Hematopoietic multipotent progenitor cell treated with erythropoietin and hydrocortisone succinate and interleukin-3 and kit ligand, for 15 days (in vitro differentiated cells): Measurements from ENCODE around the gene AQR.
"Not testable (repeated sequence)": the region's sequence is repeated elsewhere in the genome, so short reads cannot be mapped to it uniquely, and the experiment has no call there.

ENCODE experiments used
- DNase-seq: peaks from one replicate; pipeline ENCODE4 v3.0.0-alpha.2; 2015; ENCODE audit warnings: low spot score

The AQR gene

DNA sequence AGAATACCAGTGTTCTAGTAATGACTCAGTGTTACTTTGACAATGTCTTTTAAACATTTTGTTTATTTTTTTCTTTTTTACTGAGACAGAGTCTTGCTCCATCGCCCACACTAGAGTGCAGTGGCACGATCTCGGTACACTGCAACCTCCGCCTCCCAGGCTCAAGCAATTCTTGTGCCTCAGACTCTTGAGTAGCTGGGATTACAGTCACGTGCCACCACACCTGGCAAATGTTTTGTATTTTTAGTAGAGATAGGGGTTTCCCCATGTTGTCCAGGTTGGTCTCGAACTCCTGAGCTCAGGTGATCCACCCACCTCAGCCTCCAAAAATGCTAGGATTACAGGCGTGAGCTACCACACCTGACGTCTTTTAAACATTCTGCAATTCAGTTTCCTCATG is 15.7 kb downstream of the AQR start:
- no peak for DNase-seq

DNA sequence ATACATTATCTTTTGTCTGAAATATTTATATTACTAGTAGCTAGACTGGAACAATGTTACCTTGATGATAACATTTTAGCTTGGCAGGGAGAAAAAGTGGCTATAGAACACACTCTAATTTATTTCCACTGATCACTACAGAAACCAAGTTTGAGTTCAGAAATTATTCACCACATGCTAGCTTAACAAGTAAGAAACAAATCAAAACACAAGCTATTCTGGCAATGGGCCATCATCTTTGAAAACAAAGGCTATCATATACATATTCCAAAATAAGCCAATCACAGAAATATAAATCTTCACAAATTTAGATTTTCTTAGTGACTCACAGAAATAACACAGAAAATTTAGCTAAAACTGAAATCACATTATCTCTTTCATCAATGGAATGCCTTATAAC is 17.1 kb downstream of the AQR start:
- DNase-seq = no peak

- DNase-seq = no peak
Measured at GRCh38 chr15:34951993-34952392, 17.5 kb downstream of the AQR start.

GRCh38 chr15:34944936-34945335 is 24.6 kb downstream of the AQR start:
- DNase-seq = no peak

GRCh38 chr15:34943711-34944110 is 25.8 kb downstream of the AQR start:
- DNase-seq = no peak

DNA sequence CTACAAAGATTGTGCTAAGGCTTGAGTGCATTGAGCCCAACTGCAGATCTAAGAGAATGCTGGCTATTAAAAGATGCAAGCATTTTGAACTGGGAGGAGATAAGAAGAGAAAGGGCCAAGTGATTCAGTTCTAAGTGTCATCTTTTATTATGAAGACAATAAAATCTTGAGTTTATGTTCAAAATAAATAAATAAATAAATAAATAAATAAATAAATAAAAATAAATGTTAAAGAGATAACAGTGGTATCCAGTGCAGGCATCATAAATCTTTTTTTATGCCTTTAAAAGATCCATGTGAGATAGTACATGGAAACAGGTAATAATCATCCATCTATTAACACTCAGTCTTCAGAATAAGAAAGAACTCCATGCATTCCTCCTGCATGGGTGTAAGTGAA is 26.3 kb downstream of the AQR start:
- DNase-seq = not testable (repeated sequence)

GRCh38 chr15:34942363-34942762 is 27.2 kb downstream of the AQR start:
- no peak for DNase-seq

DNA sequence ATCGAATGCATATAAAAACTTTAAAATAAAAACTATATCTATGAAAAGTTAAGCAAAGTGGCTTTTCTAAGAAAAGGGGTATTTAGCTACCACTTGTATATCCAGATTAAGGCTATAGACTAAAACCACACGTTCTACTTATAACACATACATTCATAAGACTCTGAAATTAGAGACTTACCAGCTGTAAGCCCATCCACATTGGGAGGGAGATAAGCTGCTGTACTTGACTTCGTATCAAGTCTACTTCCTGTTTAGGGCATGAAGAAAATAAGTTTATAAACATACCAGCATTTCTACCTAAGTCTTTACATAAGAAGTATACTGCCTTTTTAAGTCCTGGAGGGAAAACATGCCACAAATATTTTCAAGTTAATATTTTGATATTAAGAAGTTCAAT is 27.7 kb downstream of the AQR start:
- DNase-seq = no peak

- DNase-seq = no peak
Measured at GRCh38 chr15:34941185-34941698, 28.3 kb downstream of the AQR start.

DNA sequence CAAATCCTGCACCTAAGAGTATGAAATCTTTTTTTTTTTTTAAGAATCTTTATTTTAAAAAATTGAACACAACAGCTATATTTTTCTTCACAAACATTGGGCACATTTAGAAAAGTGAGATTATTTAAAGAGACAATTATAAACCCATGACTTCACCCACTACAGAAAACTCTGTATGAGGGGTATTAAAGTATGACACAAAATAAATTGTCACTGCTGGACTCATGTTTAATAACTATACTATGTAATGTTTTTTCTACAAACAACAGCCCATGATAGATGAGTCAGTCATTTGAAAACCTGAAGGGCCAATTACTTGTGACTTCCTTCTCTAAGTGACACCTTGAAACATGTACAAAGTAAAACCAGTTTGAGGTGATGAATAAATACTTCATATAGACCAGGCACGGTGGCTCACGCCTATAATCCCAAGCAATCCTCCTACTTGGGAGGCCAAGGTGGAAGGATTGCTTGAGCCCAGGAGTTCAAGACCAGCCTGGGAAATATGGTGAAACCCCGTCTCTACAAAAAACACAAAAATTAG is 36.0 kb downstream of the AQR start:
- DNase-seq = no peak

DNA sequence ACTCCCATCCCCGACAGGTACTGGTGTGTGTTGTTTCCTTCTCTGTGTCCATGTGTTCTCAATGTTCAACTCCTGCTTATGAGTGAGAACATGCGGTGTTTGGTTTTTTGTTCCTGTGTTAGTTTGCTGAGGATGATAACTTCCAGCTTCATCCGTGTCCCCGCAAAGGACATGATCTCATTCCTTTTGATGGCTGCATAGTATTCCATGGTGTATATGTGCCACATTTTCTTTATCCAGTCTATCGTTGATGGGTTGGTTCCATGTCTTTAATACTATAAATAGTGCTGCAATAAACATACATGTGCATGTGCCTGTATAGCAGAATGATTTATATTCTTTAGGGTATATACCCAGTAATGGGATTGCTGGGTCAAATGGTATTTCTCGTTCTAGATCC is 41.2 kb downstream of the AQR start:
- DNase-seq = not testable (repeated sequence)

DNA sequence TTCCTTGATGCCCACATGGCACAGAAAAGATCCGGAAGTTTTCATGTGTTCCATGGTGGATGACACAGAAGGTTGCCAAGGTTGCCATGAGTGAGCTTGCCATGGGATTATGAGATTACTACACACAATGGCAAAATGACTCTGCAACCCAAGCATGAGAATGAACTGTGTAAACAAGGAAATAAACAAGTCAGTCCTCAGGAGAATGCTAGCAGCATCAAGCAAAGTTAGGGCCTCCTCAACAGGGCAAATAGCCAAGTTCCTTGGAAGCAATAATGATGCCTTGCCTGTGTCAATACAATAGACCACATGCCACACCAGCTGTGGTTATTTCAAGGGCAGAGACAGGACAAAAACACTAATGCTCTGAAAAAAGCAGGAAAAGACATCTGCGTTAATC is 41.8 kb downstream of the AQR start:
- DNase-seq = no peak

DNA sequence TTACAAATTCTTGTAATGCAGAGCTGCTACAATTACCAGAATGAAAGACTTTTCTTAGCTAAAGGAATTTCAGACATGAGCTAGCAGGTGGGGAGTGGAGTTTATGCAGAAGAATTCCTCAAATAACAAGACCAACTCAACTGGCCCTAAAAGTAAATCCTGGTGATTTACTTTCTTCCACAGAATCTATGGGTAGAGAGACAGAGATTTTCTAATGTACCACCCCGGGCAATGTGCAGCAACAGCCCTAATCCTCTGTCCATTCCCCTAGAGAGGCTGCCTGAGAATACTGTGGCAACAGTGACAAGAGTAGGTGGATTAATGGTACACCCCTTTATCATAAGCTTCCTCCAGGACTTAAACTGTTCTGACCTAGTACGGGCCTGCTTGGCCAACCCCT is 55.2 kb downstream of the AQR start:
- no peak for DNase-seq

GRCh38 chr15:34905047-34905446 is 64.5 kb downstream of the AQR start:
- DNase-seq = no peak

- DNase-seq = peak; percentile 39
Measured at GRCh38 chr15:34904527-34904926, 65.0 kb downstream of the AQR start.

- DNase-seq = no peak
Measured at GRCh38 chr15:34900748-34901147, 68.8 kb downstream of the AQR start.

DNA sequence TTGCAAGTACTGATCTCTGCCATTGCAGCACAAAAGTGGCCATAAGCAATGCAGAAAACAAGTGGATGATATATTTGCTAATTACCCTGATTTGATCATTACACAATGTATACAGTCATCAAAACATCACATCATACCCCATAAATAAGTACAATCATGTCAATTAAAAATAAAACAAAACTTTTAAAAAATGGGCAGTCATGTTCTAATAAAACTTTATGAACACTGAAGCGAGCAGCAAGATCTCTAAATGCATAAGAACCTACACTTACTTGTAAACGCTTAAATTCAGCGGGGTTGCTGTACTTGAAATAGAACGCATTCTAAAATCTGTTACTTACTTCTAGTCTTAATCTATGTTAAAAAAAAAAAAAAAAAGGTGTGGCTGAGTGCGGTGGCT is 73.4 kb downstream of the AQR start:
- no peak for DNase-seq

GRCh38 chr15:34893967-34894366 is 75.6 kb downstream of the AQR start:
- no peak for DNase-seq

DNA sequence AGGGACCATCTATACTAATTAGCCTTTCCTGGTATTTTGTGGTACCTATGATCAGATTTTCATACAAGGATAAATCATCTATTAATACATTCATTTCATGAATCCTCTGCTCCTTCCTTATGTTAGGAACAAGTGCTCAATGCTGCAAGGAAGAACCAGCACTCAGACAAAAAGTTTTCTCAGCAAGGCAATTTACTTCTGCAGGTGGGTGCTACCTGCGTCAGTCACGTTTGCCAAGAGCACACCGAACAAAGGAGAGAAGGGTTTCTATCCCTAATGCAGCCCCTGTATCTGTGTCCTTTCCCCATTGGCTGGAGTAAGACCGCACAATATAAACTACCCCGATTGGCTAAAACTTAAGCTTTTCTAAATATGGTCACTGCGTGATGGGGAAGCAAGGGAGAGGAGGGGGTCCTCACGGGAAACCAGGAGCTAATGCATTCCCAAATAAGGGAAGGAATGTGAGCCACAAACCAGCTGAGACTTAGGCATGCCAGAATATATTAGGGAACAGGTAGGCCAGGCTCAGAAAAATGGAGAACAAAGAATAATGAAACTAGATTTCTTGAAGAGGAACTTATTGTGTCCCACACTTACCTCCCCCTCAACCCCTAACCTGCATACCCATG is 76.5 kb downstream of the AQR start:
- no peak for DNase-seq

DNA sequence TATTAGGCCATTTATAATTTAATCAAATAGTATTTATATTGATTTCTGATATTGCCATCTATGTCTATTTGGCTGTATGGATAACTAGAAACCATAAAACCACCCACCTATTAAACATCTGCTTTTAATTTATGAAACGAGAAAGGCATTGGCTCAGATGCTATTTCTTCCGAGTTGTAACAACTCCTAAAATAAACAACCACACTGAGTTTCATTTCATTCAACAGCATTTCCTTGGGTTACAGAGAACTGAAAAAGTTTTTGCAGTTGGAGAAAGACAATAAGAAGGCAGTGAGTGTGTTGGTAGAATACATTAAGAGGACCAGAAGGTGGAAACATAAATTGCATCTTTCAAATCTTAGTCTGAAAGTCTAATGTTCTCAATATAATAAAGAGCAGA is 79.1 kb downstream of the AQR start:
- no peak for DNase-seq

DNA sequence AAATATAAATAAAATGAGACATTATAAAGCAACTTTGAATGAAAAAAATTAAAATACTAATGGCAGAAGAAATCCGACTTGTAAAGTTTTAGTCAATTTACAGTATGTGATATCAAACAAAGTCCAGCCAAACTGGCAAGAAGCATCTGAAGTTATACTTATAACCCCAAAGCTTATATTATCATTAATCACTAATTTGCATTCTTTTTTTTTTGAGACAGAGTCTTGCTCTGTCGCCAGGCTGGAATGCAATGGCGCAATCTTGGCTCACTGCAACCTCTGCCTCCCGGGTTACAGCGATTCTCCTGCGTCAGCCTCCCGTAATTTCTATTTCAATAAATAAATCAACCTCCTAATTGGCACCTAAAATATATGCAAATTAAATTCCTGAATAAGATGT is 80.1 kb downstream of the AQR start:
- no peak for DNase-seq

DNA sequence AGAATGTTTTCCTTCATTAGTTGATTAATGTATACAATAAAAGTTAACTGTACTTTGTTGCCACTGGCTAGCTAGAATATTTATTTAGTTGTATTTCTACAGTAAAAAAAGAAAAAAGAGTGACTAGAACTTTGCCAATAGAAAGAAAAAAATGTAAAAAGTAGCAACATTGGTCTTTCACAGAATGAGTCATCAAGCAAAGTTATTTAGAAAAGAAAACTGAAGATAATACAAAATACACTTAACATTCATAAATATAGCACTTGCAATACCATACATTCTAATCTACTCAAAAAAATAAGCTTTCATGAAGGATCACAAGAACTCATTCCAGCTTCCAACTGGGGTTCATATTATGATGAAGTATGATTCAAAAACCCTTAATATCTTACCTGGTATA is 83.4 kb downstream of the AQR start:
- no peak for DNase-seq

GRCh38 chr15:34883633-34884032 is 85.9 kb downstream of the AQR start:
- DNase-seq = no peak

DNA sequence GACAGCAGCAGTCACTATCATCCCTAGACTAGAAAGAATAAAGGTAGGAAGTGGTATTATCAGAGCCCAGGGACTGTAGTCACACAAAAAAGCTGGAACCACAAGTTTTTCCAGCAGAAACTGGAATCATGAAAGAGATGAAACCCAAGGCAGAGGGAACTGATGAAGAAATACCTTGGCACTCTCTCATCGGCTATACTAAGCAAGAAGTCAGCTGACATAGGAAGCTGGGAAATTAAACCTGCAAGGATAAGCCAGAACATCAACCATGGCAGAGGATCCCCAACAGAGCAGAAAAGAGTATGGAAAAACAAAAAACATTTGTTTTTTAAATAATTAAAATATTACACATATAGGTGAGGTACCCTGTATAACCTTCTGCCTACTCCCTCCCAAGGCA is 86.5 kb downstream of the AQR start:
- no peak for DNase-seq
